GM10266 (cell line): ENCODE data around the gene UBASH3B.

Experiments used
- DNase-seq: peaks from one replicate; pipeline ENCODE4 v3.0.0; 2012; ENCODE audit errors: extremely low spot score
- CTCF ChIP-seq: IDR thresholded peaks from 2 replicates; pipeline ENCODE4 v1.5.1; 2012; ENCODE audit warnings: mild to moderate bottlenecking, low read depth; ENCODE audit not compliant: control insufficient read depth, insufficient read depth; ENCODE audit errors: missing control alignments

UBASH3B gene

GRCh38 chr11:122797651-122798050 is 142.1 kb downstream of the UBASH3B start:
- no peak for TF ChIP-seq CTCF
- no peak for DNase-seq

GRCh38 chr11:122799406-122800105 is 144.0 kb downstream of the UBASH3B start:
- no peak for TF ChIP-seq CTCF
- no peak for DNase-seq

DNA sequence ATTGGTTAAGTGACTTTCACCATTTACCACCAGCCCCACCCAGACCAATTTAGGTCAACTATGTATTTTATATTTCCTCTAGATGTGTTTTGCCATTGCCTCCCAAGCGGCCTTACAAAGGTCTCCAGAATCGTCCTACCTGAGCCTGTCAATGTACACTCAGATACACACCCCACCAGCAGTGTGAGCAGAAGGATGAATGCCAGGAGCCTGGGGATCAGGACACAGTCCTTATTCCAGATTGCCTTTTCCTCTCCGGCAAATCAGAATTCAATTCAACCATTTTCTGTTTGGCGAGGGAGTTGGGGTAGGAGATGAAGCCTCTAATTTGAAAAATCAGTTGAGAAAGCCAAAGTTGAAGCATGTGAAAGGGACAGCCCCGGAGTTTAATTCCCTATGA is 147.4 kb downstream of the UBASH3B start:
- no peak for TF ChIP-seq CTCF
- no peak for DNase-seq

- no peak for TF ChIP-seq CTCF
- DNase-seq, result no peak
These were observed 147.8 kb downstream of the UBASH3B start for GRCh38 chr11:122803306-122803705.

DNA sequence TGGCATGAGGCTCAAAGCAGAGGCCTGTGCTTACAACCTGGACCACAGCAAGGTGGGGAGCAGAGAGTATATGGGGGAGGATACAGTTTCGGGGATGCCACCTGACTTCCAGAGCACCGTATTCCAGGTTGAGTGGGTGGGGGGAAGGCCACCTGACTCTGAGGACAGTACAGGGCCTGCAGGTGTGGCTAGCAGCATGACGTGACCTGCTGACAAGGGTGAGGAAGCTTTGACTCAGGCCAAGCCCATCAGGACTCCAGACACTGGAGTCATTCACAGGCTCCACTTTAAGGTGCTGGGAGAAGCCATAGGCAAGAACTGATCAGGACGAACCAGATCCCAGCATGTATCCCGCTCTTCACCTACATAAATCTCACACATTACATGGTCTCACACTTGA is 148.2 kb downstream of the UBASH3B start:
- TF ChIP-seq CTCF, result no peak
- no peak for DNase-seq

GRCh38 chr11:122804161-122804560 is 148.6 kb downstream of the UBASH3B start:
- no peak for TF ChIP-seq CTCF
- DNase-seq, result no peak

DNA sequence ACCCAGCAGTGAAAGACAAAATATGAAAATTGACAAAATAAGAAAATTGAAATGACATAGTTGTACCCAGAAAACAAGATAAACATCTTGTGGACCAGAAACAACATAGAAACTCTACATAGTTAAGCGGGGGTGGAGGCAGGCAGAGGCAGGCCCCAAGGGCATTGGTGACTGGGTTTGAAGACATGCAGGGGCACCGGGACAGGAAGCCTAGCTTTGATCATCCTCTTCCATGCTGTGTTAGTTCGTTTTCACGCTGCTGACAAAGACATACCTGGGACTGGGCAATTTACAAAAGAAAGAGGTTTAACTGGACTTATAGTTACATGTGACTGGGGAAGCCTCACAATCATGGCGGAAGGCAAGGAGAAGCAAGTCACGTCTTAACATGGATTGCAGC is 149.3 kb downstream of the UBASH3B start:
- TF ChIP-seq CTCF, result no peak
- DNase-seq, result no peak
